GM12878 (cell line): Measurements from ENCODE around the gene ANKFY1. TPM values are rescaled to one million over a fixed set of nuclear protein-coding genes. Genes with fewer than 3 reads are reported as not detected.
A peak's percentile ranks its signal among the peaks of the same experiment; 100 is the strongest.

ENCODE experiments used
- ATAC-seq: fragments of 200-7000 bp; cut with Tn5 transposase; 3 replicates; pipeline ENCODE4 v1.9.1; 2020; ENCODE audit warnings: mild to moderate bottlenecking, moderate library complexity
- BruUV-seq: library from RNA; stranded (reverse); fragments of 400-500 nt; replicated peaks from 2 replicates; lab custom pipeline; 2021; lab: Mats Ljungman, UMichigan
- CTCF ChIA-PET: fragments of 300-600 bp; sonication (Branson Sonifier 250); formaldehyde crosslinking; extraction: SDS; loops from one replicate; lab custom pipeline; 2021; ENCODE audit warnings: inconsistent platforms; lab: Yijun Ruan, JAX
- POLR2A ChIA-PET: fragments of 350-600 bp; formaldehyde crosslinking; extraction: SDS; loops from one replicate; lab custom pipeline; 2021; ENCODE audit warnings: inconsistent platforms; lab: Charles Lee
- RAD21 ChIA-PET: fragments of 300-600 bp; sonication (Branson Sonifier 250); formaldehyde crosslinking; loops from one replicate; lab custom pipeline; 2023; ENCODE audit warnings: antibody characterized with exemption; ENCODE audit not compliant: unreplicated experiment; lab: Charles Lee
- SMC1A ChIA-PET: fragments of 300-600 bp; sonication (Branson Sonifier 250); formaldehyde crosslinking; loops from one replicate; lab custom pipeline; 2023; ENCODE audit not compliant: unreplicated experiment, uncharacterized antibody; lab: Charles Lee
- DNase-seq: peaks from one replicate; pipeline ENCODE4 v3.0.0-alpha.2; 2011; ENCODE audit warnings: low read depth, low spot score
- FAIRE-seq: peaks from 3 replicates; lab custom pipeline; 2011; peaks lifted over from hg19 to GRCh38; lab: Jason Lieb, UNC
- H2AFZ ChIP-seq: 2 replicates; pipeline ENCODE4 v1.6.0; 2011; ENCODE audit warnings: low read depth, low read length, control low read depth; ENCODE audit not compliant: control insufficient read depth
- H3K27ac ChIP-seq: 2 replicates; pipeline ENCODE4 v1.5.1; 2011; ENCODE audit warnings: control low read depth; ENCODE audit not compliant: control insufficient read depth, insufficient read depth
- H3K27me3 ChIP-seq, 2 experiments: replicated peaks in 1 of 2; 2 replicates each; pipeline versions ENCODE4 v1.6.0 to v1.6.1; 2011; ENCODE audit warnings: low read length in 1 of 2; ENCODE audit not compliant: control insufficient read depth in 2 of 2, insufficient read depth in 2 of 2
- H3K36me3 ChIP-seq, 2 experiments: 2 replicates each; pipeline ENCODE4 v1.5.1; 2011; ENCODE audit warnings: low read length in 1 of 2; ENCODE audit not compliant: control insufficient read depth in 2 of 2, insufficient read depth in 2 of 2
- H3K4me1 ChIP-seq: 2 replicates; pipeline ENCODE4 v1.6.1; 2011; ENCODE audit warnings: mild to moderate bottlenecking, low read length, moderate library complexity, mixed read lengths; ENCODE audit not compliant: control insufficient read depth, insufficient read depth
- H3K4me2 ChIP-seq: 2 replicates; pipeline ENCODE4 v1.6.0; 2011; ENCODE audit warnings: control low read depth; ENCODE audit not compliant: control insufficient read depth, insufficient read depth
- H3K4me3 ChIP-seq: fragments of 200-600 bp; sonication (generic); 2 replicates; pipeline ENCODE4 v1.5.1; 2016
- H3K79me2 ChIP-seq: 2 replicates; pipeline ENCODE4 v1.6.0; 2011; ENCODE audit warnings: low read length; ENCODE audit not compliant: control insufficient read depth, insufficient read depth
- H3K9ac ChIP-seq: 2 replicates; pipeline ENCODE4 v1.8.0; 2011; ENCODE audit warnings: low read length, control low read depth, mixed read lengths; ENCODE audit not compliant: control insufficient read depth, insufficient read depth
- H3K9me3 ChIP-seq: replicated peaks from 3 replicates; pipeline ENCODE4 v1.5.1; 2011; ENCODE audit warnings: mild to moderate bottlenecking, low read length; ENCODE audit not compliant: control insufficient read depth, insufficient read depth
- H4K20me1 ChIP-seq: 2 replicates; pipeline ENCODE4 v1.6.0; 2011; ENCODE audit not compliant: control insufficient read depth, insufficient read depth
- CBX3 ChIP-seq: fragments of 200-600 bp; sonication (generic); IDR thresholded peaks from 2 replicates; pipeline ENCODE4 v1.6.1; 2016; ENCODE audit warnings: low read depth, borderline replicate concordance
- CREB1 ChIP-seq: IDR thresholded peaks from 2 replicates; pipeline ENCODE4 v1.6.1; 2012; ENCODE audit warnings: low read depth, mild to moderate bottlenecking, inconsistent platforms
- GATAD2B ChIP-seq: fragments of 450-650 bp; conservative IDR thresholded peaks from 2 replicates; pipeline ENCODE4 v1.6.1; 2017; ENCODE audit warnings: low read depth, mild to moderate bottlenecking, moderate library complexity
- HDAC6 ChIP-seq: fragments of 200-600 bp; sonication (generic); IDR thresholded peaks from one replicate; pipeline ENCODE4 v1.8.0; 2017; ENCODE audit warnings: antibody characterized with exemption; ENCODE audit not compliant: unreplicated experiment
- MTA2 ChIP-seq: fragments of 450-650 bp; IDR thresholded peaks from 2 replicates; pipeline ENCODE4 v1.6.1; 2016; ENCODE audit warnings: low read depth, mild to moderate bottlenecking, moderate library complexity
- POLR2A ChIP-seq: IDR thresholded peaks from 2 replicates; pipeline ENCODE4 v1.6.1; 2011; ENCODE audit warnings: low read depth, mild to moderate bottlenecking, low read length
- RBBP5 ChIP-seq: fragments of 200-600 bp; sonication (generic); conservative IDR thresholded peaks from 2 replicates; pipeline ENCODE4 v1.6.1; 2016
- TAF1 ChIP-seq: IDR thresholded peaks from 2 replicates; pipeline ENCODE4 v1.6.1; 2011; ENCODE audit warnings: mild to moderate bottlenecking, low read depth, low read length, borderline replicate concordance
- TCF3 ChIP-seq: IDR thresholded peaks from 2 replicates; pipeline ENCODE4 v1.6.1; 2012; ENCODE audit warnings: low read depth, mild to moderate bottlenecking, low read length, borderline replicate concordance; ENCODE audit not compliant: insufficient read depth
- ZNF207 ChIP-seq: fragments of 450-650 bp; IDR thresholded peaks from 2 replicates; pipeline ENCODE4 v1.6.1; 2014; ENCODE audit warnings: antibody characterized with exemption, mild to moderate bottlenecking, borderline replicate concordance
- WGBS: methylation state at CpG from one replicate; pipeline ENCODE4 v1.1.6; 2016; ENCODE audit warnings: low lambda C conversion rate; ENCODE audit not compliant: insufficient replicate concordance, insufficient coverage; ENCODE audit errors: missing lambda C conversion rate; 5-methylcytosine and 5-hydroxymethylcytosine counted together
- in situ Hi-C: fragments of 300-500 bp; cut with MboI; formaldehyde crosslinking; loops from 9 replicates; pipeline ENCODE4 v1.14.3; 2018; ENCODE audit warnings: mixed read lengths
- intact Hi-C: fragments of 100-400 bp; cut with micrococcal nuclease; formaldehyde crosslinking; loops from one replicate; pipeline ENCODE4 v1.14.2; 2022; ENCODE audit not compliant: unreplicated experiment
- polyA plus RNA-seq, 11 experiments: library from polyadenylated mRNA; depleted of rRNA in 4 of 11; unstranded in 6 of 11; stranded (reverse) in 5 of 11; fragments of >200 nt; fragmentation: Nextera tagmentation in 4 of 11; fragmentation: Illumina TruSeq in 1 of 11; extraction: Ambion mirVana in 4 of 11; extraction: Trizol in 1 of 11; gene quantifications; 1 replicate in 1 of 11; 2 replicates in 10 of 11; pipeline versions ENCODE4 v1.2.1 to v1.2.3, GENCODE V29; 2011 to 2016; ENCODE audit warnings: inconsistent platforms in 2 of 11, missing spikeins in 2 of 11, low read depth in 1 of 11
- total RNA-seq, 4 experiments: library from RNA; depleted of rRNA in 3 of 4; stranded (reverse); fragments of >200 nt in 3 of 4; fragmentation: Illumina TruSeq in 1 of 4; extraction: Trizol in 1 of 4; gene quantifications; 2 replicates each; pipeline versions ENCODE4 v1.2.1 to v1.2.3, GENCODE V29; 2013 to 2021
- TF ChIP-seq, protein P1 (sequence below): fragments of 450-650 bp; IDR thresholded peaks from 2 replicates; pipeline ENCODE4 v1.6.1; 2016; ENCODE audit warnings: mild to moderate bottlenecking
- TF ChIP-seq, protein P2 (sequence below): fragments of 450-650 bp; formaldehyde crosslinking; IDR thresholded peaks from 2 replicates; pipeline ENCODE4 v1.5.0; 2022; ENCODE audit warnings: mild to moderate bottlenecking, missing genetic modification characterization
- TF ChIP-seq, protein P3 (sequence below): IDR thresholded peaks from 2 replicates; pipeline ENCODE4 v1.6.1; 2012; ENCODE audit warnings: low read depth, low read length, improper control_type of control experiment

Gene ANKFY1
- total and polyA plus RNA-seq, 10 of the 15 experiments (the other 5 are each of a cell fraction or from before 2014, with no cell fraction given) = 3.0 to 27.7 (median 16.4) TPM

DNA sequence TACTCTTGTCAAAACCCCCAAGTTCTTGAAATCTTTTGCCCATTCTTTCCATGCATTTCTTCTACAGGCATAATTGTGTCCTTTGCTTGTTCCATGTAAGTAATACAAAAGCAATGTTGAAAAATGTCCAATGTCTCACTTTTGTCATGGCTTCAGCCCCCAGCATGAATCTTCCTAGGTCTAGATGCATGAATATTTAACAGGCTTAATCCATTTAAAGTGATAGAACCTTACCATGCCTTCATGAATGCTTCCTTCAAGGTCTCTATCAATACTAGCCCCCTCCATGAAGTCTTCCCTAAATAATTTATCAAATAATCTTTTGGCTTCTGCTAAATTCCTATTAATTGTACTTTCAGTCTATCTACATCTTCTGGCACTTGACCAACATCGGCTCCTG is 46.1 kb upstream of the ANKFY1 start:
- WGBS = 100% methylated on average over 1 of the region's 1 CpG
- TF ChIP-seq HDAC6 (no peak), RBBP5 (no peak), CBX3 (no peak), CREB1 (no peak), TCF3 (no peak), MTA2 (no peak), POLR2A (no peak), GATAD2B (no peak), TAF1 (no peak), ZNF207 (no peak)
- TF ChIP-seq, protein P1, sequence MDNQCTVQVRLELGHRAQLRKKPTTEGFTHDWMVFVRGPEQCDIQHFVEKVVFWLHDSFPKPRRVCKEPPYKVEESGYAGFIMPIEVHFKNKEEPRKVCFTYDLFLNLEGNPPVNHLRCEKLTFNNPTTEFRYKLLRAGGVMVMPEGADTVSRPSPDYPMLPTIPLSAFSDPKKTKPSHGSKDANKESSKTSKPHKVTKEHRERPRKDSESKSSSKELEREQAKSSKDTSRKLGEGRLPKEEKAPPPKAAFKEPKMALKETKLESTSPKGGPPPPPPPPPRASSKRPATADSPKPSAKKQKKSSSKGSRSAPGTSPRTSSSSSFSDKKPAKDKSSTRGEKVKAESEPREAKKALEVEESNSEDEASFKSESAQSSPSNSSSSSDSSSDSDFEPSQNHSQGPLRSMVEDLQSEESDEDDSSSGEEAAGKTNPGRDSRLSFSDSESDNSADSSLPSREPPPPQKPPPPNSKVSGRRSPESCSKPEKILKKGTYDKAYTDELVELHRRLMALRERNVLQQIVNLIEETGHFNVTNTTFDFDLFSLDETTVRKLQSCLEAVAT = no peak
- TF ChIP-seq, protein P2, sequence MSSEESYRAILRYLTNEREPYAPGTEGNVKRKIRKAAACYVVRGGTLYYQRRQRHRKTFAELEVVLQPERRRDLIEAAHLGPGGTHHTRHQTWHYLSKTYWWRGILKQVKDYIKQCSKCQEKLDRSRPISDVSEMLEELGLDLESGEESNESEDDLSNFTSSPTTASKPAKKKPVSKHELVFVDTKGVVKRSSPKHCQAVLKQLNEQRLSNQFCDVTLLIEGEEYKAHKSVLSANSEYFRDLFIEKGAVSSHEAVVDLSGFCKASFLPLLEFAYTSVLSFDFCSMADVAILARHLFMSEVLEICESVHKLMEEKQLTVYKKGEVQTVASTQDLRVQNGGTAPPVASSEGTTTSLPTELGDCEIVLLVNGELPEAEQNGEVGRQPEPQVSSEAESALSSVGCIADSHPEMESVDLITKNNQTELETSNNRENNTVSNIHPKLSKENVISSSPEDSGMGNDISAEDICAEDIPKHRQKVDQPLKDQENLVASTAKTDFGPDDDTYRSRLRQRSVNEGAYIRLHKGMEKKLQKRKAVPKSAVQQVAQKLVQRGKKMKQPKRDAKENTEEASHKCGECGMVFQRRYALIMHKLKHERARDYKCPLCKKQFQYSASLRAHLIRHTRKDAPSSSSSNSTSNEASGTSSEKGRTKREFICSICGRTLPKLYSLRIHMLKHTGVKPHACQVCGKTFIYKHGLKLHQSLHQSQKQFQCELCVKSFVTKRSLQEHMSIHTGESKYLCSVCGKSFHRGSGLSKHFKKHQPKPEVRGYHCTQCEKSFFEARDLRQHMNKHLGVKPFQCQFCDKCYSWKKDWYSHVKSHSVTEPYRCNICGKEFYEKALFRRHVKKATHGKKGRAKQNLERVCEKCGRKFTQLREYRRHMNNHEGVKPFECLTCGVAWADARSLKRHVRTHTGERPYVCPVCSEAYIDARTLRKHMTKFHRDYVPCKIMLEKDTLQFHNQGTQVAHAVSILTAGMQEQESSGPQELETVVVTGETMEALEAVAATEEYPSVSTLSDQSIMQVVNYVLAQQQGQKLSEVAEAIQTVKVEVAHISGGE = no peak
- TF ChIP-seq, protein P3, sequence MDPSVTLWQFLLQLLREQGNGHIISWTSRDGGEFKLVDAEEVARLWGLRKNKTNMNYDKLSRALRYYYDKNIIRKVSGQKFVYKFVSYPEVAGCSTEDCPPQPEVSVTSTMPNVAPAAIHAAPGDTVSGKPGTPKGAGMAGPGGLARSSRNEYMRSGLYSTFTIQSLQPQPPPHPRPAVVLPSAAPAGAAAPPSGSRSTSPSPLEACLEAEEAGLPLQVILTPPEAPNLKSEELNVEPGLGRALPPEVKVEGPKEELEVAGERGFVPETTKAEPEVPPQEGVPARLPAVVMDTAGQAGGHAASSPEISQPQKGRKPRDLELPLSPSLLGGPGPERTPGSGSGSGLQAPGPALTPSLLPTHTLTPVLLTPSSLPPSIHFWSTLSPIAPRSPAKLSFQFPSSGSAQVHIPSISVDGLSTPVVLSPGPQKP = no peak
- DNase-seq (no peak), ATAC-seq (no peak), FAIRE-seq (no peak)
- Histone ChIP-seq H3K27ac (peak overlapping the region; percentile 6; the same call in 1 of the 2 replicates), H3K79me2 (peaks cover 72% of the 10 kb centered on the region), H3K4me3 (no peak overlapping the region), H3K36me3 (peaks cover 3 to 25% of the 10 kb centered on the region in 2 experiments), H3K4me2 (peak overlapping the region; percentile 31; the same call in 1 of the 2 replicates), H3K27me3 (no peaks in the 10 kb centered on the region), H4K20me1 (peaks cover 8% of the 10 kb centered on the region; the same call in 1 of the 2 replicates), H3K9ac (no peak overlapping the region), H2AFZ (no peak overlapping the region), H3K9me3 (no peaks in the 10 kb centered on the region), H3K4me1 (peaks cover 18% of the 10 kb centered on the region)
- ChIA-PET CTCF (no interaction called here), RAD21 (no interaction called here), POLR2A (no interaction called here), SMC1A (no interaction called here)
- in situ Hi-C loops (no loop called here), intact Hi-C loops (no loop called here)
- BruUV-seq = no TSS peak
